Right lobe of liver (tissue), 4 donors: ENCODE results near the gene DAP3.

Experiments
- POLR2A ChIP-seq: fragments of 450-650 bp; IDR thresholded peaks from one replicate; pipeline ENCODE4 v1.6.1; 2017; ENCODE audit warnings: antibody characterized with exemption, mild to moderate bottlenecking
- TF ChIP-seq, protein P1 (sequence below), 4 donors: fragments of 200-600 bp in 3 of 4; fragments of 450-650 bp in 1 of 4; IDR thresholded peaks; one replicate each; pipeline versions ENCODE4 v1.5.1 to v1.8.0; 2016 to 2022; ENCODE audit warnings: antibody characterized with exemption in 4 of 4, mild to moderate bottlenecking in 2 of 4
- donor health status: DM: no; HTN: no; CAD: no.
- donor health status: DM: no; HTN: no; CAD: no.
- donor health status: DM: no; HTN: yes; CAD: no.

DNA sequence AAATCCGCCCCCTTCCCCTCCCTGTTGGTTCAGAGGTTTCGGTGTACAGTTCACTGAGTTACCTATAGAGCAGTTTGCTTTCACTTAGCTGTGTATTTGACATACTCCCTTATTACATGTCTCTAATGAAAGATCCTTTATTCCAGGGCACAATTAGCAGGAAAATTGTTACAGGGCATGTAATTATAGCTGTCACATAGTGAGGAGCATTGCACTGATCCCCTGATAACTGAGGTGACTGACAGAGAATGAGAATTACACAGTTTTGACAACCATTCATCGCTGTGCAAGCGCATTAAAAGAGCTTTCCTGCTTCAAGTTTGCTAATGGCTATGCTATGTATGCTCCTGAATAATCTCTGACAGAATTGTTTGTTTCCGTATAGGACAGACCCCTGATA, 26.9 kb downstream of the DAP3 start:
- no peak for TF ChIP-seq POLR2A
- TF ChIP-seq, protein P1, sequence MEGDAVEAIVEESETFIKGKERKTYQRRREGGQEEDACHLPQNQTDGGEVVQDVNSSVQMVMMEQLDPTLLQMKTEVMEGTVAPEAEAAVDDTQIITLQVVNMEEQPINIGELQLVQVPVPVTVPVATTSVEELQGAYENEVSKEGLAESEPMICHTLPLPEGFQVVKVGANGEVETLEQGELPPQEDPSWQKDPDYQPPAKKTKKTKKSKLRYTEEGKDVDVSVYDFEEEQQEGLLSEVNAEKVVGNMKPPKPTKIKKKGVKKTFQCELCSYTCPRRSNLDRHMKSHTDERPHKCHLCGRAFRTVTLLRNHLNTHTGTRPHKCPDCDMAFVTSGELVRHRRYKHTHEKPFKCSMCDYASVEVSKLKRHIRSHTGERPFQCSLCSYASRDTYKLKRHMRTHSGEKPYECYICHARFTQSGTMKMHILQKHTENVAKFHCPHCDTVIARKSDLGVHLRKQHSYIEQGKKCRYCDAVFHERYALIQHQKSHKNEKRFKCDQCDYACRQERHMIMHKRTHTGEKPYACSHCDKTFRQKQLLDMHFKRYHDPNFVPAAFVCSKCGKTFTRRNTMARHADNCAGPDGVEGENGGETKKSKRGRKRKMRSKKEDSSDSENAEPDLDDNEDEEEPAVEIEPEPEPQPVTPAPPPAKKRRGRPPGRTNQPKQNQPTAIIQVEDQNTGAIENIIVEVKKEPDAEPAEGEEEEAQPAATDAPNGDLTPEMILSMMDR (IDR thresholded peaks at IDR 0.05), result no peak
